Keratinocyte (primary cell): Measurements from ENCODE around the gene SULT1C2. TPM values are rescaled to one million over a fixed set of nuclear protein-coding genes. Genes with fewer than 3 reads are reported as not detected.
"Not testable (repeated sequence)": the region's sequence is repeated elsewhere in the genome, so short reads cannot be mapped to it uniquely, and the experiment has no call there.

Source experiments
- DNase-seq: peaks from one replicate; pipeline ENCODE4 v3.0.0-alpha.2; 2011; ENCODE audit warnings: low read depth, missing footprints, low spot score
- FAIRE-seq: peaks from 2 replicates; lab custom pipeline; 2011; peaks lifted over from hg19 to GRCh38; lab: Jason Lieb, UNC
- H2AFZ ChIP-seq: 2 replicates; pipeline ENCODE4 v1.6.0; 2012; ENCODE audit warnings: low read length, control low read depth, inconsistent platforms; ENCODE audit not compliant: control insufficient read depth
- H3K27ac ChIP-seq: 2 replicates; pipeline ENCODE4 v1.5.1; 2011; ENCODE audit warnings: low read length; ENCODE audit not compliant: control insufficient read depth, insufficient read depth
- H3K27me3 ChIP-seq: 3 replicates; pipeline ENCODE4 v1.6.0; 2011; ENCODE audit warnings: low read length; ENCODE audit not compliant: control insufficient read depth, insufficient read depth; ENCODE audit errors: extremely low read depth
- H3K36me3 ChIP-seq, 2 experiments: 2 replicates in 1 of 2; 3 replicates in 1 of 2; pipeline ENCODE4 v1.5.1; 2011; ENCODE audit warnings: low read length in 2 of 2, mild to moderate bottlenecking in 1 of 2; ENCODE audit not compliant: control insufficient read depth in 2 of 2, insufficient read depth in 2 of 2; ENCODE audit errors: extremely low read depth in 1 of 2
- H3K4me1 ChIP-seq: 3 replicates; pipeline ENCODE4 v1.5.1; 2011; ENCODE audit warnings: low read length; ENCODE audit not compliant: control insufficient read depth, insufficient read depth; ENCODE audit errors: extremely low read depth
- H3K4me2 ChIP-seq: 3 replicates; pipeline ENCODE4 v1.6.0; 2011; ENCODE audit warnings: low read depth, low read length; ENCODE audit not compliant: control insufficient read depth, insufficient read depth; ENCODE audit errors: extremely low read depth
- H3K4me3 ChIP-seq, 3 experiments: fragments of 200-600 bp in 1 of 3; sonication (generic) in 1 of 3; 2 replicates in 2 of 3; 3 replicates in 1 of 3; pipeline ENCODE4 v1.5.1; 2011 to 2016; ENCODE audit warnings: low read length in 3 of 3, mild to moderate bottlenecking in 3 of 3, control low read depth in 2 of 3, inconsistent platforms in 1 of 3, low read depth in 1 of 3, mixed read lengths in 1 of 3, mixed run types in 1 of 3, moderate library complexity in 1 of 3; ENCODE audit not compliant: control insufficient read depth in 2 of 3, insufficient read depth in 2 of 3; ENCODE audit errors: extremely low read depth in 1 of 3
- H3K79me2 ChIP-seq: 2 replicates; pipeline ENCODE4 v1.6.0; 2012; ENCODE audit warnings: low read length; ENCODE audit not compliant: control insufficient read depth, insufficient read depth
- H3K9ac ChIP-seq: 3 replicates; pipeline ENCODE4 v1.6.0; 2011; ENCODE audit warnings: low read length; ENCODE audit not compliant: control insufficient read depth, insufficient read depth; ENCODE audit errors: extremely low read depth
- H3K9me1 ChIP-seq: 3 replicates; pipeline ENCODE4 v1.6.0; 2011; ENCODE audit warnings: low read length; ENCODE audit not compliant: control insufficient read depth, insufficient read depth; ENCODE audit errors: extremely low read depth
- H3K9me3 ChIP-seq: 2 replicates; pipeline ENCODE4 v1.5.1; 2012; ENCODE audit warnings: low read depth, low read length; ENCODE audit not compliant: control insufficient read depth
- H4K20me1 ChIP-seq: 3 replicates; pipeline ENCODE4 v1.6.0; 2011; ENCODE audit warnings: low read length; ENCODE audit not compliant: control insufficient read depth, insufficient read depth; ENCODE audit errors: extremely low read depth
- CTCF ChIP-seq, 3 experiments: IDR thresholded peaks in 1 of 3; conservative IDR thresholded peaks in 1 of 3; optimal IDR thresholded peaks in 1 of 3; 2 replicates in 2 of 3; 3 replicates in 1 of 3; pipeline versions ENCODE3 to v1.5.1; 2011; ENCODE audit warnings: low read length in 3 of 3, mild to moderate bottlenecking in 3 of 3, moderate library complexity in 2 of 3, control low read depth in 1 of 3, inconsistent platforms in 1 of 3; ENCODE audit not compliant: insufficient read depth in 2 of 3; ENCODE audit errors: extremely low read depth in 1 of 3
- EZH2 ChIP-seq: IDR thresholded peaks from one replicate; pipeline ENCODE4 v1.6.1; 2012; ENCODE audit warnings: inconsistent platforms, mild to moderate bottlenecking, low read length, moderate library complexity
- dilution Hi-C: fragments of 300-500 bp; cut with MboI; formaldehyde crosslinking; loops from one replicate; pipeline ENCODE4 v1.7.0; 2020; ENCODE audit warnings: low sequenced_read_pairs; ENCODE audit not compliant: extremely low pct_ligation_motif_present
- polyA plus RNA-seq, 5 experiments: library from polyadenylated mRNA; depleted of rRNA in 3 of 5; stranded (reverse) in 3 of 5; stranded (forward) in 1 of 5; unstranded in 1 of 5; fragments of >200 nt; gene quantifications; 1 replicate in 1 of 5; 2 replicates in 3 of 5; 3 replicates in 1 of 5; pipeline versions ENCODE4 v1.2.1 to v1.2.3, GENCODE V29; 2011 to 2012; ENCODE audit warnings: missing spikeins in 2 of 5, low read depth in 1 of 5, low replicate concordance in 1 of 5

The SULT1C2 gene
- polyA plus RNA-seq, 1 donor (not counting 4 experiments of a cell fraction or from before 2014, with no cell fraction given): not detected

GRCh38 chr2:108280466-108280865 lies 8.2 kb upstream of the SULT1C2 start:
- Histone ChIP-seq H4K20me1 (no peaks in the 10 kb centered on the region), H3K4me1 (no peaks in the 10 kb centered on the region), H3K36me3 (no peaks in the 10 kb centered on the region), H3K4me2 (no peak overlapping the region), H3K27me3 (no peaks in the 10 kb centered on the region), H3K4me3 (no peak overlapping the region), H3K9me1 (no peaks in the 10 kb centered on the region), H3K9me3 (no peaks in the 10 kb centered on the region), H3K9ac (no peak overlapping the region), H2AFZ (no peak overlapping the region), H3K27ac (no peak overlapping the region), H3K79me2 (no peaks in the 10 kb centered on the region)
- TF ChIP-seq CTCF (optimal IDR thresholded peaks at IDR 0.05 in 1 of 3, IDR thresholded peaks at IDR 0.05 in 1 of 3, conservative IDR thresholded peaks at IDR 0.05 in 1 of 3; ENCODE audit: extremely low read depth in 1 of 3, insufficient read depth in 2 of 3, low read length in 3 of 3): no peak
- no peak for TF ChIP-seq EZH2
- FAIRE-seq (no peak), DNase-seq (no peak)
- dilution Hi-C loops: no loop called here

GRCh38 chr2:108284566-108284965 lies 4.1 kb upstream of the SULT1C2 start:
- H3K9ac ChIP-seq, H2AFZ ChIP-seq, H3K79me2 ChIP-seq, H3K4me3 ChIP-seq, H3K27me3 ChIP-seq, DNase-seq, H3K9me1 ChIP-seq, H3K9me3 ChIP-seq, H3K4me2 ChIP-seq, H4K20me1 ChIP-seq, H3K36me3 ChIP-seq, FAIRE-seq, H3K27ac ChIP-seq, H3K4me1 ChIP-seq, dilution Hi-C loops: not testable (repeated sequence)

GRCh38 chr2:108285616-108286015 lies 3.1 kb upstream of the SULT1C2 start:
- dilution Hi-C loops: no loop called here
- Histone ChIP-seq H2AFZ (no peak overlapping the region), H3K9ac (no peak overlapping the region), H3K4me1 (no peaks in the 10 kb centered on the region), H3K4me2 (no peak overlapping the region), H3K9me1 (no peaks in the 10 kb centered on the region), H3K4me3 (no peak overlapping the region), H3K36me3 (no peaks in the 10 kb centered on the region), H3K27ac (no peak overlapping the region), H3K27me3 (no peaks in the 10 kb centered on the region), H4K20me1 (no peaks in the 10 kb centered on the region), H3K9me3 (no peaks in the 10 kb centered on the region), H3K79me2 (no peaks in the 10 kb centered on the region)
- TF ChIP-seq EZH2 (no peak), CTCF (optimal IDR thresholded peaks at IDR 0.05 in 1 of 3, IDR thresholded peaks at IDR 0.05 in 1 of 3, conservative IDR thresholded peaks at IDR 0.05 in 1 of 3; ENCODE audit: extremely low read depth in 1 of 3, insufficient read depth in 2 of 3, low read length in 3 of 3) (no peak)
- DNase-seq (no peak), FAIRE-seq (no peak)
